Common myeloid progenitor, CD34-positive (primary cell): ENCODE measurements around the gene PHLDB2.

Experiments used
- CTCF ChIA-PET: fragments of 350-600 bp; sonication (Branson Sonifier 250); formaldehyde crosslinking; loops from one replicate; lab custom pipeline; 2021; ENCODE audit warnings: antibody characterized with exemption; lab: Charles Lee
- POLR2A ChIA-PET: fragments of 350-600 bp; sonication (Branson Sonifier 250); formaldehyde crosslinking; loops from one replicate; lab custom pipeline; 2021; ENCODE audit warnings: antibody characterized with exemption; lab: Charles Lee
- DNase-seq, 3 donors: peaks; one replicate each; pipeline versions ENCODE4 v3.0.0 to v3.0.0-alpha.2; 2013
- H3K27ac ChIP-seq, 2 experiments: 1 replicate in 1 of 2; 2 replicates in 1 of 2; pipeline ENCODE4 v1.7.0; 2013; ENCODE audit warnings: inconsistent platforms in 2 of 2, low read length in 2 of 2, mild to moderate bottlenecking in 2 of 2, low read depth in 1 of 2, moderate library complexity in 1 of 2; ENCODE audit not compliant: severe bottlenecking in 2 of 2, insufficient read depth in 1 of 2, poor library complexity in 1 of 2
- H3K27me3 ChIP-seq, 5 experiments: replicated peaks in 2 of 5; 1 replicate in 3 of 5; 2 replicates in 2 of 5; pipeline versions ENCODE4 v1.6.1 to v1.7.0; 2013; ENCODE audit warnings: low read length in 4 of 5, mild to moderate bottlenecking in 2 of 5, moderate library complexity in 2 of 5, inconsistent platforms in 1 of 5; ENCODE audit not compliant: insufficient read depth in 5 of 5, control insufficient read depth in 4 of 5
- H3K36me3 ChIP-seq, 4 experiments: 1 replicate in 2 of 4; 2 replicates in 2 of 4; pipeline versions ENCODE4 v1.6.1 to v1.7.0; 2013; ENCODE audit warnings: low read length in 3 of 4, control low read depth in 1 of 4, mild to moderate bottlenecking in 1 of 4; ENCODE audit not compliant: control insufficient read depth in 4 of 4, insufficient read depth in 4 of 4
- H3K4me1 ChIP-seq, 4 experiments: 1 replicate in 3 of 4; 2 replicates in 1 of 4; pipeline versions ENCODE4 v1.6.1 to v1.7.1; 2013; ENCODE audit warnings: low read length in 3 of 4, mild to moderate bottlenecking in 3 of 4, control low read depth in 1 of 4, inconsistent platforms in 1 of 4, moderate library complexity in 1 of 4; ENCODE audit not compliant: control insufficient read depth in 4 of 4, insufficient read depth in 4 of 4; ENCODE audit errors: control extremely low read depth in 1 of 4
- H3K4me3 ChIP-seq, 7 experiments: 1 replicate in 4 of 7; 2 replicates in 3 of 7; pipeline versions ENCODE4 v1.5.1 to v1.7.0; 2013; ENCODE audit warnings: mild to moderate bottlenecking in 7 of 7, low read length in 6 of 7, moderate library complexity in 6 of 7, inconsistent platforms in 2 of 7, low read depth in 2 of 7, control low read depth in 1 of 7; ENCODE audit not compliant: insufficient read depth in 4 of 7, control insufficient read depth in 1 of 7; ENCODE audit errors: extremely low read depth in 1 of 7
- H3K9me3 ChIP-seq, 5 experiments: 1 replicate in 4 of 5; 2 replicates in 1 of 5; pipeline versions ENCODE4 v1.6.1 to v1.7.1; 2013; ENCODE audit warnings: low read length in 4 of 5, mild to moderate bottlenecking in 2 of 5, inconsistent platforms in 1 of 5, low read depth in 1 of 5, moderate library complexity in 1 of 5; ENCODE audit not compliant: control insufficient read depth in 4 of 5, insufficient read depth in 2 of 5; ENCODE audit errors: control extremely low read depth in 1 of 5
- WGBS: methylation state at CpG from one replicate; pipeline ENCODE4 v1.1.5; 2013; ENCODE audit not compliant: insufficient coverage; 5-methylcytosine and 5-hydroxymethylcytosine counted together

PHLDB2 gene

DNA sequence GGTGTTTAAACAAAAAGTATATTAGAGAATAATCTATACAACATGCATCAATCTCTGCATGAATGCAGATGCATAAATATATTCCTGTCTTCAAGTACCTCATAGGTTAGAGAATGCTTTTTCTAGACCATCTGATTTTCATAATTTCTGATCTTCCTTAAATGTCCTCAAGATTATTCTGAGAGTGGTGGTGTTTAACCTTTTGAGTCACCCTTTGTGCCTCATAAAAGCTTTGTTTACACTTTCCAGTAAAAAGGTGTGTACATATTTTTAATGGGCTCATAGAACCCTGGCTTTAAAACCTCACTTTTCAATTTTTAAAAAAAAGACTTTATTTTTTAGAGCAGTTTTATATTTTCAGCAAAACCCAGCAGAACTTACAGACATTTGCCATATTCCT is 78.8 kb downstream of the PHLDB2 start:
- DNase-seq, result no peak
- ChIA-PET POLR2A (no interaction called here), CTCF (interaction anchor here (1.5 kb wide), 1 partner anchor 17 kb away, joined by 5 read pairs; no protein-coding TSS in a partner anchor)
- H3K27ac ChIP-seq, result no peak overlapping the region
- H3K27me3 ChIP-seq, result no peaks in the 10 kb centered on the region
- H3K4me3 ChIP-seq, result no peak overlapping the region
- peaks cover 0 to 2% (median 1%) of the 10 kb centered on the region in 4 experiments for H3K4me1 ChIP-seq
- peaks cover 0 to 4% (median 0%) of the 10 kb centered on the region in 5 experiments for H3K9me3 ChIP-seq
- peaks cover 0 to 9% (median under 1%) of the 10 kb centered on the region in 4 experiments for H3K36me3 ChIP-seq

DNA sequence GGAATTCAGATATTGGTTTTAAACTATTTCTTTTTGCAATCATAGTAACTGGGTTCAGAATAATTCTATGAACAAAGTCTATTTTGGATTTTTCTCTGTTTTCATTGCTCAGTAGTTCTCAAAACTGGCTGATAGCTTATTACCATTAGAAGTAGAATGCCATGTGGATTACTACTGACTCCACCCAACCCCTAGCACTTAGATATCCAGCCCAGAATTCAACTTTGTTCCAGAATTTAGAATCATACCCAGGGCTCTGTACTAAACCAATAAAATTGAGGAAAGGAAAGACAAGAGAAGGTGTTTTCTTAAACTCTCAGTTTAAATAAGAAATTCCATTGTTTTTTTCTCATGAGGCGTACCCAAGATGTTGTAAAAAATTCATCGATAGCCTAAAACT is 80.8 kb downstream of the PHLDB2 start:
- POLR2A ChIA-PET, result no interaction called here

DNA sequence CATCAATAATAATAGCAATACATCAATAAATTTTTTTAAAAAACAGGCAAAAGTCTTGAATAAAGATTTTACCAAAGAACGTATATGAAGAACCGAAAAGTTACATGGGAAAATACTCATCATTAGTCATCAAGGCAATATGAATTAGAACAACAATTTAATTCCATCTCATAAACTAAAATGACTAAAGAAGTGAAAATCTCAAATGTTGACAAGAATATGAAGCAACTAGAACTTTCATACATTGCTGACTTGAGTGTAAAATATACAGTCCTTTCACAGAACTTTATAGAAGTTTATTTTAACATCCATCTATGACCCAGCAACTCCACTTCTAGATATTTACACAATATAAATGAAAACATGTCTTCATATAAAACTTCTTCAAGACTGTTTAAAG is 84.5 kb downstream of the PHLDB2 start:
- DNase-seq, result no peak
- Histone ChIP-seq H3K4me1 (no peaks in the 10 kb centered on the region), H3K27me3 (no peaks in the 10 kb centered on the region), H3K4me3 (no peak overlapping the region), H3K9me3 (no peaks in the 10 kb centered on the region), H3K27ac (no peak overlapping the region), H3K36me3 (peaks cover 0 to 9% (median under 1%) of the 10 kb centered on the region in 4 experiments)
- 100% methylated on average over 1 of the region's 2 CpGs for WGBS
- CTCF ChIA-PET, result no interaction called here
- POLR2A ChIA-PET, result no interaction called here

More for the DNA sequence above, 80.8 kb downstream of the PHLDB2 start:
- H3K36me3 ChIP-seq, result peaks cover 0 to 9% (median under 1%) of the 10 kb centered on the region in 4 experiments
- 69% methylated on average over 2 of the region's 2 CpGs for WGBS
- CTCF ChIA-PET, result no interaction called here
- no peaks in the 10 kb centered on the region for H3K4me1 ChIP-seq
- no peaks in the 10 kb centered on the region for H3K9me3 ChIP-seq
- H3K4me3 ChIP-seq, result no peak overlapping the region
- no peaks in the 10 kb centered on the region for H3K27me3 ChIP-seq
- DNase-seq, result no peak
- no peak overlapping the region for H3K27ac ChIP-seq

DNA sequence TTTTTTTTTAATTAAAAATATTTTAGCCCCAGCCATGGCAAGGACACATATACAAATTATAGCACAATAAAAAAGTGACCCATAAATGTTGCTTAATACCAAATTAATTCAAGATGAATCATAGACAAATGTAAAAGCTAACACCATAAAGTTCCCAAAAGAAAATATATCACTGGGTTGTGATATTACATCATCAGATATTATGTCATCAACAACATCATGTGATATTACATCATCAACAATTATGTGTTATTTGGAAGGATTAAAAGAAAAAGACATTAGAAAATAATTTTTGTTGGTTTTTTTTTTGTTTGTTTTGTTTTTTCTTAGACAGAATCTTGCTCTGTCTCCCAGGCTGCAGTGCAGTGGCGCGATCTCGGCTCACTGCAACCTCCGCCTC is 85.3 kb downstream of the PHLDB2 start:
- Histone ChIP-seq H3K27ac (no peak overlapping the region), H3K4me3 (no peak overlapping the region), H3K4me1 (no peaks in the 10 kb centered on the region), H3K36me3 (peaks cover 0 to 9% (median 3%) of the 10 kb centered on the region in 4 experiments), H3K27me3 (no peaks in the 10 kb centered on the region), H3K9me3 (no peaks in the 10 kb centered on the region)
- 95% methylated on average over 4 of the region's 4 CpGs for whole genome bisulfite sequencing
- ChIA-PET POLR2A (no interaction called here), CTCF (no interaction called here)
- no peak for DNase-seq

GRCh38 chr3:111947231-111947630 is 88.2 kb downstream of the PHLDB2 start:
- H3K27me3 ChIP-seq, result no peaks in the 10 kb centered on the region
- H3K9me3 ChIP-seq, result no peaks in the 10 kb centered on the region
- CTCF ChIA-PET, result interaction anchor here (0.8 to 1.4 kb wide), 2 partner anchors 20 kb away, joined by 3 to 4 read pairs; no protein-coding TSS in a partner anchor
- no peaks in the 10 kb centered on the region for H3K4me1 ChIP-seq
- no CpG with 5 or more reads among the region's 1 CpG for WGBS
- no peak for DNase-seq
- H3K36me3 ChIP-seq, result peaks cover 0 to 5% (median 2%) of the 10 kb centered on the region in 4 experiments
- POLR2A ChIA-PET, result no interaction called here
- H3K27ac ChIP-seq, result no peak overlapping the region
- no peak overlapping the region for H3K4me3 ChIP-seq

- no peaks in the 10 kb centered on the region for H3K27me3 ChIP-seq
- 100% methylated on average over 5 of the region's 9 CpGs for whole genome bisulfite sequencing
- H3K27ac ChIP-seq, result no peak overlapping the region
- no peak overlapping the region for H3K4me3 ChIP-seq
- H3K9me3 ChIP-seq, result no peaks in the 10 kb centered on the region
- no peak for DNase-seq
- CTCF ChIA-PET, result interaction anchor here (1.4 kb wide), 1 partner anchor 18 kb away, joined by 3 read pairs; no protein-coding TSS in a partner anchor
- POLR2A ChIA-PET, result no interaction called here
- peaks cover 0 to 11% (median 0%) of the 10 kb centered on the region in 4 experiments for H3K36me3 ChIP-seq
- no peaks in the 10 kb centered on the region for H3K4me1 ChIP-seq
Observed at GRCh38 chr3:111948786-111949185, 89.7 kb downstream of the PHLDB2 start.

- no peak for DNase-seq
- Histone ChIP-seq H3K27me3 (no peaks in the 10 kb centered on the region), H3K27ac (no peak overlapping the region), H3K4me1 (no peaks in the 10 kb centered on the region), H3K9me3 (no peaks in the 10 kb centered on the region), H3K36me3 (peaks cover 0 to 11% (median 0%) of the 10 kb centered on the region in 4 experiments), H3K4me3 (no peak overlapping the region)
- ChIA-PET CTCF (interaction anchor here (0.6 kb wide), 1 partner anchor 1842 kb away, joined by 3 read pairs; no protein-coding TSS in a partner anchor), POLR2A (no interaction called here)
- WGBS, result 100% methylated on average over 1 of the region's 3 CpGs
Observed at GRCh38 chr3:111949712-111950111, 90.6 kb downstream of the PHLDB2 start.
